ENCODE measurements around the gene CD99L2.
"Not testable (repeated sequence)": the region's sequence is repeated elsewhere in the genome, so short reads cannot be mapped to it uniquely, and the experiment has no call there.

The CD99L2 gene

DNA sequence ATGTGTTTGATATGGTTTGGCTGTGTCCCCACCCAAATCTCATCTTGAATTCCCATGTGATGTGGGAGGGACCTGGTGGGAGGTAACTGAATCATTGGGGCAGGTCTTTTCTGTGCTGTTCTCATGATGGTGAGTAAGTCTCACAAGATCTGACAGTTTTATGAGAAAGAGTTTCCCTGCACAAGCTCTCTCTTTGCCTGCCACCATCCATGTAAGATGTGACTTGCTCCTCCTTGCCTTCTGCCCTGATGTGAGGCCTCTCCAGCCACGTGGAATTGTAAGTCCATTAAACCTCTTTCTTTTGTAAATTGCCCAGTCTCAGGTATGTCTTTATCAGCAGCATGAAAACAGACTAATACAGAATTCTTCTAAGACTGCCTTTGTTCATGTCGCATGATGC, 22.8 kb downstream of the CD99L2 start:
- not testable (repeated sequence) for H3K36me3 Mint-ChIP-seq; H3K4me3 Mint-ChIP-seq; H3K27me3 Mint-ChIP-seq; H3K9me3 Mint-ChIP-seq (ENCODE audit: low read depth)
- Mint-ChIP-seq H3K27ac (peak overlapping the region; percentile 64), H3K4me1 (ENCODE audit: low read depth) (peaks cover 58% of the 10 kb centered on the region)

DNA sequence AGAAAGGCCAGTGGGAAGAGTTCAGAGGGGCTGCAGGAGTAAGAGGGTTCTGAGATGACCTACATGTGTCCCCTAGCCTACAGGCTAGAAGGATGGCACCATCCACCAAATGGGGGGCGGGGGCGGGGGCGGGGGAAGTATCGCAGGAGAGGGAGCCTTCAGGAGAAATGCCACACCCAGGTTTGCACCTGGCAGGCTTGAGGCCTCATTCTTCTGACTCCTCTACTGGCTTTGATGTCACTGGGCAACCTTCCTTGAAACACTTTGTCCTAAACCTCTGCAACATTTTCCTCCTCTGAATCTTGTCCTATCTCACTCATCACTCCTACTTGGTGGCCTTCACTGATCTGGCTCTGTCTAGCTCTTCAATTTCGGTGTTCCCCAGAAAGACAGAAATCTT, 24.0 kb downstream of the CD99L2 start:
- peaks cover 3% of the 10 kb centered on the region for H3K36me3 Mint-ChIP-seq
- H3K4me1 Mint-ChIP-seq (ENCODE audit: low read depth): peaks cover 48% of the 10 kb centered on the region
- H3K4me3 Mint-ChIP-seq: no peak overlapping the region
- no peaks in the 10 kb centered on the region for H3K9me3 Mint-ChIP-seq (ENCODE audit: low read depth)
- H3K27me3 Mint-ChIP-seq: no peaks in the 10 kb centered on the region
- peak overlapping the region; percentile 58 for H3K27ac Mint-ChIP-seq

DNA sequence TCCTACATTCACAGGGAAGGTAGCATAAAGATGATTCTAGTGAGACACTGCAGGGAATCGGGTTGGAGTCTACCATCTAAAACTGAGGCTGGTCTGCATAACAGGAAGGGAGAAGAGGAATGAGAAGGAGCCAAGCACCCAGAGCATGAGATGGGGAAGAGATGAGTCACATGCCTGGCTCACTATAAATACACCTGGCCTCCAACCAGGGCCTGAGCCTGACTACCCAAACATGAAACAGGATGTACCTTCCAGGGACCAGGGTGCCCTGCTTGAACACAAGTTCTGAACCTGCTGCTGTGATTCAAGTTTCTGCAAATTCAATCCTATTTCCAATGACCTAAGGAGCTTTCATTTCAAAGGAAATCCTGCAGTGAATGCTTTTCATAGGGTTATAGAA, 24.9 kb downstream of the CD99L2 start:
- peaks cover 45% of the 10 kb centered on the region for H3K4me1 Mint-ChIP-seq (ENCODE audit: low read depth)
- H3K27me3 Mint-ChIP-seq: no peaks in the 10 kb centered on the region
- H3K27ac Mint-ChIP-seq: peak overlapping the region; percentile 50
- H3K36me3 Mint-ChIP-seq: no peaks in the 10 kb centered on the region
- H3K9me3 Mint-ChIP-seq (ENCODE audit: low read depth): no peaks in the 10 kb centered on the region
- H3K4me3 Mint-ChIP-seq: peak overlapping the region; percentile 44

DNA sequence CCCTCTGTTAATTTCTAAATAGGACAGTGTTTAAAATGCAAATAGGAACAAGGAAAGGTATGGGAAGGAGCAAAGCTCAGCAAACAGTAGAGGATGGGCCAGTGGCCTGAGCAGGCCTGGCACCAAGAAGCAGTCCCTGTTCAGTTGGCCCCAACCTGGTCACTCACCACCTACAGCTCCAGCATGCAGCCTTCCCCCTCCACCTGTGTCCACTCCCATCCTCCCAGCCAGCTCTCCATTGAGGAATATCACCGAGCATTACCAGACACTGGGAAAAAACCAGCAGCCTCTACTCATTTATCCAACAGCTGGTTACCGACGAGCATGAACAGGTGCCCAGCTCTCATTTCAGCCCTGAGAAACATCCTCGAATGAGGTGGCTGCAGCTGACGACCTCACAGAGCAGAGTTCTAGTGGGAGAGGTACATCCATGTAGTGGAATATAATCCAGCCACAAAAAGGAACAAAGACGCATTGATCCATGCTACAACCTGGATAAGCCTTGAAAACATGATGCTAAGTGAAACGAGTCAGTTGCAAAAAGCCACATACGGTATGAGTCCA, 25.6 kb downstream of the CD99L2 start:
- no peak overlapping the region for H3K27ac Mint-ChIP-seq
- no peaks in the 10 kb centered on the region for H3K9me3 Mint-ChIP-seq (ENCODE audit: low read depth)
- H3K4me1 Mint-ChIP-seq (ENCODE audit: low read depth): peaks cover 44% of the 10 kb centered on the region
- H3K36me3 Mint-ChIP-seq: no peaks in the 10 kb centered on the region
- H3K4me3 Mint-ChIP-seq: no peak overlapping the region
- H3K27me3 Mint-ChIP-seq: no peaks in the 10 kb centered on the region

DNA sequence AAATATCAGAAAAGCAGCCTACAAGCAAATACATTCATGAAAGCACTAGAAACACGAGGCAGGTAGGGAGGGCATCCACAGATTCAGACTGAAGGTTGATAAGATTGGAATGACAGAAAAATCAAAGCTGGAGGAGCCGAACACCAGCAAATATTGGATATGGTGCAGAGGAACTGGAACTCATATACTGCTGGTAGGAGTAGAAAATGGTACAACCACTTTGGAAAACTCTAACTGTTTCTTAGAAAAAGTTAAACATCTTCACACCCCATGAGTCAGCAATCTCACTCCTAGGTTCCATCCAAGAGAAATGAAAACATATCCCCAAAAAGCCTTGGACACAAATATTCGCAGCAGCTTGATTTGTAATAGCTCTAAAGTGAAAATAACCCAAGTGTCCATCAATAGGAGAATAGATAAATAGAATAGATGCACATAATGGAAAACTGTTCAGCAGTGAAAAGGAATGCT, 27.1 kb downstream of the CD99L2 start:
- Mint-ChIP-seq H3K9me3 (ENCODE audit: low read depth) (no peaks in the 10 kb centered on the region), H3K4me3 (no peak overlapping the region), H3K4me1 (ENCODE audit: low read depth) (peaks cover 44% of the 10 kb centered on the region), H3K36me3 (no peaks in the 10 kb centered on the region), H3K27me3 (no peaks in the 10 kb centered on the region), H3K27ac (peak overlapping the region; percentile 73)

DNA sequence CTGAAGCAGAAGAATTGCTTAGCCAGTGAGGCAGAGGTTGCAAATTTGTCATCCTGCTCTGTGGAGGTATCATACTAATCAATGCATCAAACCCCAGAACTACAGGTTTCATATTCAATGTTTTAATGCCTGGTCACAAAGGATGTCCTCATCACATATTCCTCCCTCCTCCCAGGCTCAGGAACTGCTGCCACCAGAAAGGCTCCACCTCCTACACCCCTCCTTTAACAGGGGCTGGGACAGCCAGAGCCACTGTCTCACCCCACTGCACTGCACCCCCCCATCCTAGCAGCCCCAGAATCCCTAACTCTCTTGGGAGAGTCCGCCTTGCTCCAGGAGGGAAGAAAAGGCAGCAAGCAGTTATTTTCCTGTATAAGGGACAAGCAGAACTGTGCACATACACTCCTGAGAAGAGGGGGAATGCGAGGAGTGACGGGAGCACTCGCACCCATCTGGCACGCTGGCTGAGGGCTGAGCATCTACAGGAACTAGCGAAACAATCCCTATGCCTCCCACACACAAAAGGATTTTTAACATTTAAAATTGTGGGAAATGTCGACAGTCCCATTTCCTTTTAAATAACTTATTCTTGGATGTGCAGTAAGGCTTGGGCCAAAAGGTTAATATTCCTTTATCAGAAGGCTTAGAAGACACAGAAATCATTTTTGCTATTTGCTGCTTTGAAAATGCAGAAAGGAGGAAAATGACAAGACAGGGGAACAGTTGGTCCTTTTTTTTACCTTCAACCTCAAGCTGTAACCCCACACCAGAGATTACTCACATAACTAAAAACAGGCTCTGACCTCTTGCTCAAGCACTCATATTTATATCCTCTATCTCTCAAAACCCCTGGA, 27.8 kb downstream of the CD99L2 start:
- H3K4me1 Mint-ChIP-seq (ENCODE audit: low read depth): peaks cover 42% of the 10 kb centered on the region
- H3K9me3 Mint-ChIP-seq (ENCODE audit: low read depth): no peaks in the 10 kb centered on the region
- no peak overlapping the region for H3K4me3 Mint-ChIP-seq
- no peaks in the 10 kb centered on the region for H3K36me3 Mint-ChIP-seq
- no peaks in the 10 kb centered on the region for H3K27me3 Mint-ChIP-seq
- H3K27ac Mint-ChIP-seq: peak overlapping the region; percentile 73

DNA sequence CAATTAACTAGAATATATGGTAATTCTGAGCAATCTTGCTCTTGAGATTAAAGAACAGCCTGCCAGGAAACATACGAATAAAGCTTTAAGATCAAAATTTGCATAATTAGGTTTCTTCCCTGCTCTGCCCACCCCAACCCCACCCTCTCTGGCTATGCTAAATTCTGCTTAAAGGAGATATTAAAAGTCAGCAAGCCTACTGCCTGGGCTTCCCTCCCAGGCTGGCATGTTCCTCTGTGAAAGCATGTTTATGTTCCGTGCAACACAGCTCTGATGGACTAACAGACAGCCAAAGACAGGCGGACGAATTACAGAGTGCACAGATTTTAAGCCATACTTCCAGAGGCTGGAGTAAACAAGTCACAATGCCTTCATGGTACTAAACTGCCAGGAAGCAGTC, 28.4 kb downstream of the CD99L2 start:
- H3K4me3 Mint-ChIP-seq: no peak overlapping the region
- peaks cover 2% of the 10 kb centered on the region for H3K36me3 Mint-ChIP-seq
- H3K27me3 Mint-ChIP-seq: no peaks in the 10 kb centered on the region
- H3K4me1 Mint-ChIP-seq (ENCODE audit: low read depth): peaks cover 35% of the 10 kb centered on the region
- H3K9me3 Mint-ChIP-seq (ENCODE audit: low read depth): no peaks in the 10 kb centered on the region
- H3K27ac Mint-ChIP-seq: no peak overlapping the region

DNA sequence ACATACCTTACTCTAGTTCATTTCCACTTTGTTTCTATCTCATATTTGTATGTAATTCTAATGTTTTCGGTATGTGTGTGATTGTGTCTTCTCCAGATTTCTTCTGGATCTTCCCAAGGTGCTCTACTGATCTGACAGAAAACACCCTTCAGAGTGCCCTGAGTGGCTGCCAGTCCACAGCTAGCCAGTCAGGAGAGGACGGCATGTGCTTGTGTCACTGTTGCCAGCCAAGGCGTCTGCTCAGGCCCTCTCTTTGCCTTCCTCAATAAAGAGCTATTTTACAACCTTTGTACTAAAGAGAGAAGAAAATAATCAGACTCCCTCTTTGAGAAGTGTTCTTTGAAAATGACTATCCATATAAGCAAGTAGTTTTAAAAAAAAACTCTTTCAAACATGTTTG, 29.0 kb downstream of the CD99L2 start:
- H3K9me3 Mint-ChIP-seq (ENCODE audit: low read depth): no peaks in the 10 kb centered on the region
- peaks cover 30% of the 10 kb centered on the region for H3K4me1 Mint-ChIP-seq (ENCODE audit: low read depth)
- H3K27ac Mint-ChIP-seq: no peak overlapping the region
- no peaks in the 10 kb centered on the region for H3K27me3 Mint-ChIP-seq
- H3K36me3 Mint-ChIP-seq: peaks cover 2% of the 10 kb centered on the region
- H3K4me3 Mint-ChIP-seq: no peak overlapping the region

DNA sequence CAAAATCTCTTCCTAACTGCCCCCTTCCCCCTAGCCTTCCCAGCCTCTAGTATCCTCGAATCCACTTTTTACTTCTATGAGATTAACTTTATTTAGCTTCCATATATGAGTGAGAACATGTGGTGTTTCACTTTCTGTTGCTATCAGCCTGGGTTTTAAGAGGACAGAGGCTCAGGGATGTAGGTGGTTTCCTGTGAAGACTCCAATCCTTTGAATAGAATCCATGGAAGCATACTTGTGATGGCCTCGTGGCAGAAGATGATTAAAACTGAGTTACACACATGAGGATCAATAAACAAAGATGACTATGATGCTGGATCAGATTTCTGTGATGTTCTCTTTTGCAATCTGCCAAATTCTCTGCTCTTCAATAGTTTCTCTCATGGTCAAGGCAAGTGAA, 29.8 kb downstream of the CD99L2 start:
- no peaks in the 10 kb centered on the region for H3K9me3 Mint-ChIP-seq (ENCODE audit: low read depth)
- H3K4me3 Mint-ChIP-seq: no peak overlapping the region
- H3K27me3 Mint-ChIP-seq: no peaks in the 10 kb centered on the region
- peaks cover 3% of the 10 kb centered on the region for H3K36me3 Mint-ChIP-seq
- peaks cover 24% of the 10 kb centered on the region for H3K4me1 Mint-ChIP-seq (ENCODE audit: low read depth)
- no peak overlapping the region for H3K27ac Mint-ChIP-seq

DNA sequence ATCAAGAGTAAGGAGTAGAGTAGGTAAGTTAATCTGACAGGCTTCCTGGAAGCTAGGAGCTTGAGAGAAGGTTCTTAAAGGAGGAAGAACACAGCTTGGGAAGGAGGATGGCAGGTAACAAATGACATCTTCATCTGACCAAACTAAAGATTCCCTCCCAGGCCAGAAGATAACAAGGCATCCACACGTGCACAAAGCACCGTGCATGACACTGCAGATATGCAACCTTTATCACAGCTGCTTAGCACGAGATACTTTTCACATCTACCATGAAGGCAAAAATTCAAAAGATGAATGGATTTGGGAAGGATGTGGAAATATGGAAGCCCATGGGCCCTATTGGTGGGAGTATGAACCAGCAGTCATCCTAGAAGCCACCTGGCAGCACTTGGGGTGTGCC, 34.3 kb downstream of the CD99L2 start:
- Mint-ChIP-seq H3K9me3 (ENCODE audit: low read depth) (no peaks in the 10 kb centered on the region), H3K27me3 (no peaks in the 10 kb centered on the region), H3K27ac (no peak overlapping the region), H3K4me1 (ENCODE audit: low read depth) (peaks cover 8% of the 10 kb centered on the region), H3K4me3 (no peak overlapping the region), H3K36me3 (peaks cover 9% of the 10 kb centered on the region)

DNA sequence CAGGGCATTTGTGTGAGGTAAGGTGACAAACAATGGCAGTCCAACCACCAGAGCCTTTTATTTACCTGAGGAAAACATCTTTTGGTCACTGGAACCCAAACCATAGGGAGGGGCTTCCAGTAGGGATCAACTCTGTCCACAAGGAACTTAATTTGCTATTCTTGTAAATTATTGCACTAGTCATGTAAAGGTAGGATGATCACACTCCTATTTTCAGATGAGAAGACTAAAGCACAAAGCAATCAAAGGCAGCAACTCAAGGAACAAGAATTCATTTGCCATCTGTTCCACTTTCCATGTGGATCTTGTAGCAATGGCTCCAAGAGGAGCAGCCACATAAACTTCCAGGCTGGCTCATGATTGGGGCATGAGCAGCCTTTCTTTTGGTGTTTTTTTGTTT, 35.3 kb downstream of the CD99L2 start:
- Mint-ChIP-seq H3K4me1 (ENCODE audit: low read depth) (peaks cover 5% of the 10 kb centered on the region), H3K4me3 (no peak overlapping the region), H3K9me3 (ENCODE audit: low read depth) (peaks cover 5% of the 10 kb centered on the region), H3K36me3 (peaks cover 9% of the 10 kb centered on the region), H3K27me3 (no peaks in the 10 kb centered on the region), H3K27ac (no peak overlapping the region)

DNA sequence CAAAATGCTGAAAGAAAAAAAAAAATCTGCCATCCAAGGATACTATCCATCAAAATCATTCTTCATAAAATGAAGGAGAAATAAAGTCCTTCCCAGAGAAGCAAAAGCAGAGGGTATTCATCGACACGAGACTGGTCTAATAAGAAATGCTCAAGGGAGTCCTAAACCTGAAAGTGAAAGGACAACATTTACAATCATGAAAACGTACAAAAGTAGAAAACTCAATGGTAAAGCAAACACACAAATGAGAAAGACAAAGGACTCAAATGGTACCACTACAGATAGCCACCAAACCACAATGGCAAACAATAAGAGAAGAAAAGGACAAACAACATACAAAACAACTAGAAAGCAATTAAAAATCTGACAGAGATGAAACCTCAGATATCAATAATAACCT, 41.0 kb downstream of the CD99L2 start:
- Mint-ChIP-seq H3K4me1 (ENCODE audit: low read depth) (peaks cover 2% of the 10 kb centered on the region), H3K36me3 (peaks cover 16% of the 10 kb centered on the region), H3K27me3 (no peaks in the 10 kb centered on the region), H3K9me3 (ENCODE audit: low read depth) (peaks cover 17% of the 10 kb centered on the region), H3K27ac (no peak overlapping the region), H3K4me3 (no peak overlapping the region)

DNA sequence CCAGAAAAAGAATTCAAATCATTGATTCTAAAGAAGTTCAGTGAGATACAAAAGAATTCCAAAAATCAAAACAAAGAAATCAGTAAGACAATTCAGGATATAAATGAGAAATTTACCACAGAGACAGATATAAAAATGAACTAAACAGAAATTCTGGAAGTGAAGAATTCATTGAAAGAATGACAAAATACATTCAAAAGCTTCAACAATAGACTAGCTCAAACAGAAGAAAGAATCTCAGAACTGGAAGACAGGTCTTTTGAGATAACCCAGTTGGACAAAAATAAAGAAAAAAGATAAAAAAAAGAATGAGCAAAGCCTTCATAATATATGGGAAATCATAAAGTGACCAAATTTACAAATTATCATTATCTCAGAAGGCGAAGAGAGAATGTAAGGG, 41.7 kb downstream of the CD99L2 start:
- no peaks in the 10 kb centered on the region for H3K27me3 Mint-ChIP-seq
- H3K4me3 Mint-ChIP-seq: no peak overlapping the region
- peaks cover 18% of the 10 kb centered on the region for H3K36me3 Mint-ChIP-seq
- peaks cover 2% of the 10 kb centered on the region for H3K4me1 Mint-ChIP-seq (ENCODE audit: low read depth)
- no peak overlapping the region for H3K27ac Mint-ChIP-seq
- peaks cover 17% of the 10 kb centered on the region for H3K9me3 Mint-ChIP-seq (ENCODE audit: low read depth)

DNA sequence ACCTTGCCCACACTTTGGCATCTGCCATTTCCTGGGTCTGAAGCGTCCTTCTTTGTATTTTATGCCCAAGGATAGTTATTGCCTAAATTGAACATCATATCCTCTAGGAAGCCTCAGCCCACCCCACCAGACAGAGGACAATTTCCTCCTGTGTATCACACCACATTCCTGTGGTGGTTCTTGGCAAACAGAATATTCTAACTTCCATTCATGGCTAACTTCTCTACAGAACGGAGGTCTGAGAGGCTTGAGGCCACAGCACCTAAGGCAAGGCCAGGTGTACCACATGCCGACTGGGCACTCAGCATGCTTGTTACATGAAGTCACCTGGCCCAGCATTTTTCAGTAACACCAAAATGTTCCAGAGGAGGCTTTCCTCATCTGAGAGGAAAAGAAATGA, 42.4 kb downstream of the CD99L2 start:
- Mint-ChIP-seq H3K27ac (no peak overlapping the region), H3K9me3 (ENCODE audit: low read depth) (peaks cover 17% of the 10 kb centered on the region), H3K4me3 (no peak overlapping the region), H3K27me3 (no peaks in the 10 kb centered on the region), H3K36me3 (peaks cover 21% of the 10 kb centered on the region), H3K4me1 (ENCODE audit: low read depth) (peaks cover 2% of the 10 kb centered on the region)

DNA sequence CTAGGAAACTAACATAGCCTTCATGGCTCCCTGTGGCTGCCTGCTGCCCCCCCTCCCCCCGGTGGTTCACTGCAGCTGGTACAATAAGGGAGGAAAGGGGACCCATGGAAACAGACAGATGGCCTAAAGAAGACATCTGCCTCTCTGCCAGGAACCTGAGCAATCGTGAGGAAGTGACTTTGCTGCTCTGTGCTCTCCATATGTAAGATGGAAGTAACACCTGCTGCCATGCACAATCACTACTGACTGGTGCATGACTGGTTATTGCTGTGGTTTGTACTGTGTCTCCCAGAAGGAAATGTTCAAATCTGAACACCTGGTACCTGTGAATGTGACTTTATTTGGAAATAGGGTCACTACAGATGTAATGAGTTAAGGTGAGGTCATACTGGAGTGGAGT, 43.6 kb downstream of the CD99L2 start:
- H3K4me1 Mint-ChIP-seq (ENCODE audit: low read depth): peaks cover 2% of the 10 kb centered on the region
- no peak overlapping the region for H3K4me3 Mint-ChIP-seq
- no peak overlapping the region for H3K27ac Mint-ChIP-seq
- H3K27me3 Mint-ChIP-seq: no peaks in the 10 kb centered on the region
- peaks cover 17% of the 10 kb centered on the region for H3K9me3 Mint-ChIP-seq (ENCODE audit: low read depth)
- peaks cover 17% of the 10 kb centered on the region for H3K36me3 Mint-ChIP-seq

All from activated naive CD8-positive, alpha-beta T cell (primary cell).